ENCODE measurements around the gene COL25A1.

- TF ChIP-seq CTCF (IDR thresholded peaks at IDR 0.05; ENCODE audit: low read depth, low read length): no peak
- no peak for TF ChIP-seq EZH2phosphoT487 (IDR thresholded peaks at IDR 0.05; ENCODE audit: low read depth)
These were observed 324.4 kb downstream of the COL25A1 start for GRCh38 chr4:108978066-108978465.
